Hematopoietic multipotent progenitor cell treated with erythropoietin and hydrocortisone succinate and interleukin-3 and kit ligand, for 8 days (in vitro differentiated cells): ENCODE results near the gene DNAH9.
"Not testable (repeated sequence)": the region's sequence is repeated elsewhere in the genome, so short reads cannot be mapped to it uniquely, and the experiment has no call there.

Source experiments
- DNase-seq: peaks from one replicate; pipeline ENCODE4 v3.0.0-alpha.2; 2015

Gene DNAH9

GRCh38 chr17:11925262-11926021 is 327.2 kb downstream of the DNAH9 start:
- no peak for DNase-seq

- peak; percentile 42 for DNase-seq
Measured at GRCh38 chr17:11928436-11928835, 330.2 kb downstream of the DNAH9 start.

GRCh38 chr17:11932337-11932898 is 334.1 kb downstream of the DNAH9 start:
- no peak for DNase-seq

- DNase-seq = peak; percentile 77
Measured at GRCh38 chr17:11935734-11936406, 337.6 kb downstream of the DNAH9 start.

DNA sequence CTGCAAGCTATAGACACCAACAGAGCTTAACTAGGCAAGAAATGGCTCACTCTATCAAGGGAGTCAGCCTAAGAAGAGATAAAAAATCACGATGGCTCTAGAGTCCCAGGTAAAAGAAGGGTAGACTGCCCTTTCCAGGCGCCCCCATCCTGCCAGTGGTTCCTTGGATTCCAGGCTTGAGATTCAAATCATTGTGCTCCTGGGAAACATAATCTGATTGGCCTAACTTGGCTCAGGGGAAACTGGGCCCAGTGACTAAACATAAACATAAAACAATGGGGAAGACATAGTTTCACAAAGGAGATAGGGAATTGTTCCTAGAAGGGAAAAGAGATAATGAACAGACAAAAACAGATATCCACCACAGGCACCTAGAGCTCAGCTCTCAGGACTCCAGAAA is 342.6 kb downstream of the DNAH9 start:
- no peak for DNase-seq

GRCh38 chr17:11943086-11943485 is 344.8 kb downstream of the DNAH9 start:
- DNase-seq = not testable (repeated sequence)

DNA sequence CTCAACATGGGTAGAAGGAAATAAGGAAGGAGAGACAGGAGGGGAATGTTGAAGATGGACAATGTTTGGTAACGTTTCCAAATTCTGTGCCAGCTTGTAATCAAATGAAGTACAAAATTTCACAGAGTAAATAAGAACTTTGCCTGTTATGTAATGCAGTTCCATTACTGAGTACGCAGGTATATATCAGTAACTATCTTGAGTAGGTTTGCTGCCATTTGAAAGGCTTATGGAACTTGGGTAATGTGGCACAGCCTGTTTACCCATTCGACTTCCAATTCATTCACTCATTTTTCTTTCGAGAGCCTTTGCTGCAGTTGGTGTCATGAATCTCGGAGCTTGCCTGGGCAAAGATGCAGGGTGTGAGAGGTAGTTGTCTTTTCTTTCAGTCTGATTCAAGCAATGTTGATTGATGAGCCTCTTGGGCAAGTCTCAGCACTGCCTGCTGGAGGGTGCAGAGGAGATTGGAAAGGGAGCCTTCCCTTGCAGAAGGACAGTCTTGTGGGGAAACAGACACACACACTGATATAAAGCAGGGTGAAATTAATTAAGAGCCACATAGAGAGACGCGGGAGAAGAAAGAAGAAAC is 345.6 kb downstream of the DNAH9 start:
- DNase-seq = no peak

DNA sequence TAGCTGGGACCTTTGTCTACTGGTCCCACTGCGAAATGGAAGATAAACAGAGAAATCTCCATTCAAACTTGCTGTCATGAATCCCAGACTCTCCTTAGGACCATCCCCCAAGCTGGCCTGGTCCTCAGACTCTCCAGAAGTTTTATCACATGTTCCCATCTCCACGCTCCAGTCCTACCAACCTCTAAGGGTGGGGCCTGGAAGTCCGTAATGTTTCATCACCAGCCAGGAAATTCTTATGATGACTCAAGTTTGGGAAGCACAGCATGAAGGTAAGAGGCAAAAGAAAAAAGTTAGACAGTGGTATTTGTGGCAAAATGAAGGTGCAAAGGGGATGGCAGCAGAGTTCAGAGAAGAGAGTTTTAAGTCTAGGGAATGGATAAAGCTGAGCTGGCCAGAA is 346.3 kb downstream of the DNAH9 start:
- DNase-seq = no peak

DNA sequence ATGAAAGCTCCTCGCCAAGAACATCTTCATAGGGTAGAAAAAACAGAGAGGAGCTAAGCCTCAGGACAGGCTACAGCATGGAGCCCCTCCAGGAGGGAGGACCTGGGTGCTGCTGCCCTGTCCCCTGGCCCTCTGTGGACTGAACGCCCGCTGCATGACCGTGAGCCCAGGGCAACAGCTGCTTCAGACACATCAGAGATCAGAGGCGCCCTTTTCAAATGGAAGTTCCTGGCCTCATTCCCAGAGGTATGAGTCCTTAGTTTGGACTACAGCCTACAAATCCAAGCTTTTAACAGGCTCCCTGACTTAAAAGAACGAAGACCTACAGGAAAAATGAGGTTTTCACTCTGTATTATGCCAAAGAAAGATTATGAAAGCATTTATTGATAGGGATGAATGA is 350.5 kb downstream of the DNAH9 start:
- DNase-seq = no peak

- DNase-seq = not testable (repeated sequence)
Measured at GRCh38 chr17:11949571-11949970, 351.3 kb downstream of the DNAH9 start.

DNA sequence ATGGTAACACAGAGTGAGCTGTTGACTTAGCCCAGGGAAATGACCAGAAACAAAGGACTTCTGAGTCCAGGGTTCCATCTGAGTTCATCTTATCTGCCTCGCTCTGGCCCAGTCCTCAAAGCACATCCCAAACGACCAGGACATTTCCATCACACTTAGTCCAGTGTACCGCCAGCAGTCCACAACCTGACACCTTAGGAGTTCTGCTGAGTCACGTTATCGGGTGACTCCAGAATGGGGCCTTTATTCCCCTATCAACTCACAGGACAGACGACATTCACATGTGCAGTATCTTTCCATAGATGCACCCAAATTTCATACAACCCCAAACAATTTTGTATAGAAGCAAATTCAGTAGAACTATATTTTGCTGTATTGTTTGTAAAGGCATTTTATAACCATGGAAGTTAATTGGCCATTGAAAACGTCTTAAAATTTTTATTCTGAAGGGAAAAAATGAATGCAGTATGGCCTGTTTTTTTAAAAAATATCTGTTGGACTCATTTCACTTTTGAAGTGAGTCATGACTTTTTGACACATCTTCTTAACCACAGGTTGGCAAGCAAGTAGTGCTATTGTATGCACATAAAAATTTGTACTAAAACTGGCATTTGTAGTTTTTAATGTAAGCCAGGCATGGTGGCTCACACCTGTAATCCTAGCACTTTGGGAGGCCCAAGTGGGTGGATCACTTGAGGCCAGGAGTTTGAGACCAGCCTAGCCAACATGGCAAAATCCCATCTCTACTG is 352.7 kb downstream of the DNAH9 start:
- DNase-seq = no peak

GRCh38 chr17:11952610-11953009 is 354.3 kb downstream of the DNAH9 start:
- no peak for DNase-seq

DNA sequence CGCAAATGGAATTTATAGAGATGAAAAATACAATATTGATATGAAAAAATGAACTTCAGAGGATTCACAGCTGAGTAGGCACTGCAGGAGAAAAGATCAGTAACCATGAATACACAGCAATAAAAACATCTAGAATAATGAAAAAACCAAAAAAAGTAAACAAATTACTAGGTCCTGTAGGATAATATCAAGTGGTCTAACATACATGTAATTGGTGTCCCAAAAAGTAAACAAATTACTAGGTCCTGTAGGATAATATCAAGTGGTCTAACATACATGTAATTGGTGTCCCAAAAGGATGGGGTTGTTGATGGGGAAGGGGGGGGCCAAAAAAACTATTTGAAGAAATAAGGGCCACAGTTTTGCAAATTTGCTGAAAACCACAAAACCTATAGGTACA is 355.7 kb downstream of the DNAH9 start:
- DNase-seq = no peak

- DNase-seq = no peak
Measured at GRCh38 chr17:11954936-11955335, 356.7 kb downstream of the DNAH9 start.

DNA sequence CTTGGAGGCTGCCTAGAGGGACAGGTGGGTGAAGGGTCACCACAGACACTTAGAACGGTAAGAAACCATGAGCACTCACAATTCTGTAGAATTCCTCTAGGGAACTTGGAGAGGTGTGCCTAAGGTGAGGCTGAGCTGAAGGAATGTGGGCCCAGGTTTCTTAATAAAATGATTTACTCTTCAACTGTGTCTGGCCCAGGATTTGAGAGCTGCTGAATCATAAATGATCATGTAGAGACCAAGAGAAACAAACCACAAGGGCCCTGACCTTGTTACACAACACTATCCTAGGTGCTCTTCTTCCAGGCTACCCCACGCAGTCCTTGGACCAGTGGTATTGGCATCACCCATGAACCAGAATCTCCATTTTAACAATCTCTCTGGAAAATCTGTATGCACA is 371.3 kb downstream of the DNAH9 start:
- DNase-seq = no peak

DNA sequence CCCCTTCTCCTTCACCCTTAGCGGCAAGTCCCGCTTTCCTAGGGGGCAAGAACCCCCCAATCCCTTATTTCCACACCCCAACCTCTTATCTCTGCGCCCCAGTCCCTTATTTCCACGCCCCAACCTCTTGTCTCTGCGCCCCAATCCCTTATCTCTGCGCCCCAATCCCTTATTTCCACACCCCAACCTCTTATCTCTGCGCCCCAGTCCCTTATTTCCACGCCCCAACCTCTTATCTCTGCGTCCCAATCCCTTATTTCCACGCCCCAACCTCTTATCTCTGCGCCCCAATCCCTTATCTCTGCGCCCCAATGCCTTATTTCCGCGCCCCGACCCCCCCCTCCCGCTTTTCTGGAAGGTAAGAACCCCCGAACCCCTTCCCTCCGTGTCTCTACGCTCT is 374.5 kb downstream of the DNAH9 start:
- DNase-seq = not testable (repeated sequence)

GRCh38 chr17:11979795-11980194 is 381.5 kb downstream of the DNAH9 start:
- no peak for DNase-seq

GRCh38 chr17:11980813-11981212 is 382.5 kb downstream of the DNAH9 start:
- peak; percentile 11 for DNase-seq

DNA sequence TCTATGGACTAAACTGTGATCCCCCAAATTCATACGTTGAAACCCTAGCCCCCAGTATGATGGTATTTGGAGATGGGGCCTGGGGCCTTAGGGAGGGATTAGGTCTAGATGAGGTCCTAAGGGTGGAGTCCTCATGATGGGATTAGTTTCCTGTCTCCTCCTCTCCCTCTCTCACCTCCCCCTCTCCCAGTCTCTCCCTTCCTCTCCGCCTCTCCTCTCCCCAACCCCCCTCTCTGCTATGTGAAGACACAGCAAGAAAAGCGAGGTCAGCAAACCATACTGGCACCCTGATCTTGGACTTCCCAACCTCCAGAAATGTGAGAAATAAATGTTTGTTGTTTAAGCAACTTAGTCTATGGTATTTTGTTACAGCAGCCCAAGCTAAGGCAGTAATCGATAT is 383.6 kb downstream of the DNAH9 start:
- no peak for DNase-seq

GRCh38 chr17:11986179-11986941 is 388.1 kb downstream of the DNAH9 start:
- DNase-seq = no peak

- DNase-seq = peak; percentile 43
Measured at GRCh38 chr17:11986942-11987329, 388.7 kb downstream of the DNAH9 start.

DNA sequence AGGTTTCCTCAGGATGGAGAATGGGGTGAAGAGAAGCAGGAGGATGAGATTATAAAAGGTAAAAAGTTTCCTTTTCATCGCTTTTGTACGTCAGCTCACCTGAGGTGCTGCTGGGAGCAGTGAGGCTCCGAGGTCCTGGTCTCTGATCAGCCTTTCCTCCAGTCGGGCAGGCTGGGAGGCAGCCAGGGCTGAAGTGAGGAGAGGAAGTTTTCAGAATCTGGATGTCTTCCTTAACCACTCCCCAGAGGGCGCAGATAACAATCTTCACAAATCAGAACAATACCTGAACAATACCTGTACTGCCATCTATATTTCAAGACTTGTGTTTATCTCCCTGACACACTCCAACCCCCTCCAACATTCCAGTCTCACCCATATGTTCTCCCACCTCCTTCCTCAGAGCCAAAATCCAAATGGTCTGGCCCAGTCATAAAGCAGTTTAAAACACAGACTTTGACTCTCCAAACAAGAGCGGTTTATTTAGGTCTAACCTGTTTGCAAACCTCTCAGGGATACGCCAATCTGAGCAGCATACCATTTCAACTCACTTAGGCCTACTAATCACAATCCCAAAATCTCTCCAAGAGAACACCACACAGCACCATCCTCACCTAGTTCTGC is 392.2 kb downstream of the DNAH9 start:
- DNase-seq = no peak
